ENCODE results near the gene SLC4A1AP. TPM values are rescaled to one million over a fixed set of nuclear protein-coding genes. Genes with fewer than 3 reads are reported as not detected.

The SLC4A1AP gene
- total and polyA plus RNA-seq, 2 of the 13 experiments (the other 11 are each of a cell fraction or from before 2014, with no cell fraction given) = 15.3 to 44.6 TPM

DNA sequence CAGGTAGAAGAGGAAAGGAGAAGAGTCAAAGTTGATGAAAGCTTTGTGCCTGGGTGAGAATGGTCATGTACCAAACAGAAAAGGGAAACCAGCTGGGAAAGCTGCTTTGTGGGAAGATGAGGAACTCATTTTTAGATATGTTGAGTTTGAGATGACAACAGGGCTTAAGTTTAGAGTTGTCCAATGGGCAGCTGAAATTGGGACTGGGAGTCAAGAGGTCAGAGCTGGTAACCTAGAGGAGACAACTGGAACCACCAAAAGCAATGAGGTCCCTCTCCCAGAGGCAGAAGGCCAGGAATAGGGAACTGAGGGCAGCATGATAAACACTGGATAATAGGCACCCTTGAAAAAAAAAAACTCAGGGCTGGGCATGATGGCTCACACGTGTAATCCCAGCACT, 48.8 kb downstream of the SLC4A1AP start:
- FAIRE-seq (no peak), ATAC-seq (no peak), DNase-seq (ENCODE audit: low spot score) (no peak)
- H3K27me3 ChIP-seq (ENCODE audit: control insufficient read depth in 1 of 2, insufficient read depth in 2 of 2, low read length in 2 of 2) = peaks cover 5 to 23% of the 10 kb centered on the region in 2 experiments; a peak in 4 of 5 replicates
- H3K79me2 ChIP-seq (ENCODE audit: insufficient read depth, low read length) = no peaks in the 10 kb centered on the region
- no peak overlapping the region for H2AFZ ChIP-seq (ENCODE audit: low read length)
- H3K27ac ChIP-seq (ENCODE audit: extremely low read length, insufficient read depth, low read length) = no peak overlapping the region
- no peaks in the 10 kb centered on the region for H4K20me1 ChIP-seq (ENCODE audit: insufficient read depth, low read length)
- peaks cover 54% of the 10 kb centered on the region for H3K4me1 ChIP-seq (ENCODE audit: insufficient read depth, low read length)
- TF ChIP-seq AKAP8 (CRISPR knock-in tag; IDR thresholded peaks at IDR 0.05) (no peak), FOXM1 (CRISPR knock-in tag; IDR thresholded peaks at IDR 0.05) (no peak), ZC3H4 (CRISPR knock-in tag; IDR thresholded peaks at IDR 0.05; ENCODE audit: borderline replicate concordance) (no peak), SALL1 (CRISPR knock-in tag; IDR thresholded peaks at IDR 0.05) (no peak), YEATS2 (CRISPR knock-in tag; IDR thresholded peaks at IDR 0.05; ENCODE audit: borderline replicate concordance) (no peak), ZNF382 (CRISPR knock-in tag; IDR thresholded peaks at IDR 0.05; ENCODE audit: borderline replicate concordance) (no peak), ZNF564 (CRISPR knock-in tag; IDR thresholded peaks at IDR 0.05) (no peak), TCF7 (IDR thresholded peaks at IDR 0.05; ENCODE audit: low read depth) (no peak), HNRNPH1 (optimal IDR thresholded peaks at IDR 0.05; ENCODE audit: low read depth, low read length) (no peak), DDIT3 (CRISPR knock-in tag; IDR thresholded peaks at IDR 0.05) (no peak)
- TF ChIP-seq, protein P1, sequence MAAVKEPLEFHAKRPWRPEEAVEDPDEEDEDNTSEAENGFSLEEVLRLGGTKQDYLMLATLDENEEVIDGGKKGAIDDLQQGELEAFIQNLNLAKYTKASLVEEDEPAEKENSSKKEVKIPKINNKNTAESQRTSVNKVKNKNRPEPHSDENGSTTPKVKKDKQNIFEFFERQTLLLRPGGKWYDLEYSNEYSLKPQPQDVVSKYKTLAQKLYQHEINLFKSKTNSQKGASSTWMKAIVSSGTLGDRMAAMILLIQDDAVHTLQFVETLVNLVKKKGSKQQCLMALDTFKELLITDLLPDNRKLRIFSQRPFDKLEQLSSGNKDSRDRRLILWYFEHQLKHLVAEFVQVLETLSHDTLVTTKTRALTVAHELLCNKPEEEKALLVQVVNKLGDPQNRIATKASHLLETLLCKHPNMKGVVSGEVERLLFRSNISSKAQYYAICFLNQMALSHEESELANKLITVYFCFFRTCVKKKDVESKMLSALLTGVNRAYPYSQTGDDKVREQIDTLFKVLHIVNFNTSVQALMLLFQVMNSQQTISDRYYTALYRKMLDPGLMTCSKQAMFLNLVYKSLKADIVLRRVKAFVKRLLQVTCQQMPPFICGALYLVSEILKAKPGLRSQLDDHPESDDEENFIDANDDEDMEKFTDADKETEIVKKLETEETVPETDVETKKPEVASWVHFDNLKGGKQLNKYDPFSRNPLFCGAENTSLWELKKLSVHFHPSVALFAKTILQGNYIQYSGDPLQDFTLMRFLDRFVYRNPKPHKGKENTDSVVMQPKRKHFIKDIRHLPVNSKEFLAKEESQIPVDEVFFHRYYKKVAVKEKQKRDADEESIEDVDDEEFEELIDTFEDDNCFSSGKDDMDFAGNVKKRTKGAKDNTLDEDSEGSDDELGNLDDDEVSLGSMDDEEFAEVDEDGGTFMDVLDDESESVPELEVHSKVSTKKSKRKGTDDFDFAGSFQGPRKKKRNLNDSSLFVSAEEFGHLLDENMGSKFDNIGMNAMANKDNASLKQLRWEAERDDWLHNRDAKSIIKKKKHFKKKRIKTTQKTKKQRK (IDR thresholded peaks at IDR 0.05; ENCODE audit: low read length) = no peak
- ChIA-PET CTCF (ENCODE audit: low intra/inter-chr PET ratio, low total read pairs) (no interaction called here), POLR2A (interaction anchor here (0.7 to 1.9 kb wide), 5 partner anchors 10 to 186 kb away, joined by 3 to 6 read pairs (median 4); no protein-coding TSS in a partner anchor)
- no TSS peak for BruUV-seq (replicated peaks)
- no peak overlapping the region for H3K4me2 ChIP-seq (ENCODE audit: low read depth, low read length)
- in situ Hi-C loops (cut with HindIII; ENCODE audit: extremely low pct_ligation_motif_present, low pct_unique_long_range_greater_than_20kb) (no loop called here), intact Hi-C loops (cut with micrococcal nuclease; ENCODE audit: unreplicated experiment) (no loop called here)
- no peak overlapping the region for H3K4me3 ChIP-seq (replicated peaks in 1 of 3; ENCODE audit: insufficient read depth in 1 of 3, low read depth in 2 of 3, low read length in 3 of 3)
- H3K9me3 ChIP-seq (ENCODE audit: low read length) = no peaks in the 10 kb centered on the region
- no peaks in the 10 kb centered on the region for H3K36me3 ChIP-seq (replicated peaks in 1 of 2; ENCODE audit: control insufficient read depth in 1 of 2, insufficient read depth in 2 of 2, low read length in 2 of 2)
- WGBS (ENCODE audit: low lambda C conversion rate) = 15% methylated on average over 1 of the region's 1 CpG
- H3K9ac ChIP-seq (ENCODE audit: insufficient read depth, low read depth, low read length) = no peak overlapping the region

All from HepG2 (cell line).